CD4-positive, alpha-beta T cell (primary cell): ENCODE measurements around the gene CDV3. TPM values are rescaled to one million over a fixed set of nuclear protein-coding genes. Genes with fewer than 3 reads are reported as not detected.

Source experiments
- ATAC-seq: fragments of 200-7000 bp; cut with Tn5 transposase; one replicate; pipeline ENCODE4 v1.10.0; 2022; ENCODE audit warnings: mild to moderate bottlenecking; ENCODE audit not compliant: poor library complexity
- CTCF ChIA-PET: fragments of 350-600 bp; sonication (Branson Sonifier 250); formaldehyde crosslinking; loops from one replicate; lab custom pipeline; 2021; ENCODE audit warnings: antibody characterized with exemption, inconsistent platforms; lab: Charles Lee
- POLR2A ChIA-PET: fragments of 350-600 bp; sonication (Branson Sonifier 250); formaldehyde crosslinking; loops from one replicate; lab custom pipeline; 2021; ENCODE audit warnings: antibody characterized with exemption, inconsistent platforms; lab: Charles Lee
- DNase-seq, 14 experiments: peaks; one replicate each; pipeline ENCODE4 v3.0.0-alpha.2; 2013 to 2020; ENCODE audit warnings: mixed read lengths in 2 of 14
- H3K27ac ChIP-seq, 2 donors: one replicate each; pipeline versions ENCODE4 v1.5.1 to v1.7.0; 2013; ENCODE audit warnings: low read length in 2 of 2, low read depth in 1 of 2, mild to moderate bottlenecking in 1 of 2
- H3K27me3 ChIP-seq, 2 experiments: 1 replicate in 1 of 2; 2 replicates in 1 of 2; pipeline versions ENCODE4 v1.6.1 to v1.7.0; 2013; ENCODE audit warnings: low read length in 2 of 2, control low read depth in 1 of 2, mild to moderate bottlenecking in 1 of 2, moderate library complexity in 1 of 2; ENCODE audit not compliant: insufficient read depth in 2 of 2, control insufficient read depth in 1 of 2
- H3K36me3 ChIP-seq: one replicate; pipeline ENCODE4 v1.6.1; 2013; ENCODE audit warnings: low read length, control low read depth; ENCODE audit not compliant: insufficient read depth
- H3K4me1 ChIP-seq: one replicate; pipeline ENCODE4 v1.6.1; 2013; ENCODE audit warnings: low read length, control low read depth; ENCODE audit not compliant: insufficient read depth
- H3K4me3 ChIP-seq: one replicate; pipeline ENCODE4 v1.5.1; 2013; ENCODE audit warnings: mild to moderate bottlenecking, low read length, moderate library complexity
- H3K9me3 ChIP-seq, 2 experiments: 1 replicate in 1 of 2; 2 replicates in 1 of 2; pipeline versions ENCODE4 v1.6.1 to v1.7.0; 2013; ENCODE audit warnings: low read length in 2 of 2, mild to moderate bottlenecking in 2 of 2, control low read depth in 1 of 2, moderate library complexity in 1 of 2; ENCODE audit not compliant: control insufficient read depth in 1 of 2, insufficient read depth in 1 of 2
- H3K27ac Mint-ChIP-seq: one replicate; pipeline ENCODE4 v1.8.0; 2020; ENCODE audit warnings: mixed read lengths
- H3K27me3 Mint-ChIP-seq: one replicate; pipeline ENCODE4 v1.8.0; 2021; ENCODE audit warnings: mixed read lengths
- H3K36me3 Mint-ChIP-seq: one replicate; pipeline ENCODE4 v1.8.0; 2021; ENCODE audit warnings: low read depth, mixed read lengths
- H3K4me1 Mint-ChIP-seq: one replicate; pipeline ENCODE4 v1.8.0; 2021; ENCODE audit warnings: low read depth, mixed read lengths
- H3K4me3 Mint-ChIP-seq: one replicate; pipeline ENCODE4 v1.8.0; 2020; ENCODE audit warnings: mild to moderate bottlenecking, mixed read lengths
- H3K9me3 Mint-ChIP-seq: one replicate; pipeline ENCODE4 v1.8.0; 2020; ENCODE audit warnings: mixed read lengths
- intact Hi-C, 2 experiments: fragments of 100-400 bp; cut with DNase I in 1 of 2; cut with micrococcal nuclease in 1 of 2; formaldehyde crosslinking; loops; one replicate each; pipeline versions ENCODE4 v1.15.1 to v1.9.0; 2023 to 2025; cut with DNase I, micrococcal nuclease
- total RNA-seq, 174 experiments: library from RNA in 2 of 174; stranded (reverse) in 2 of 174; gene quantifications; one replicate each; pipeline ENCODE4 v1.2.3 and lab custom pipeline; 2021 to 2026
- TF ChIP-seq, protein P1 (sequence below): fragments of 200-600 bp; IDR thresholded peaks from one replicate; pipeline ENCODE4 v1.8.0; 2022; ENCODE audit warnings: antibody characterized with exemption, mild to moderate bottlenecking

CDV3 gene
- total RNA-seq, 2 experiments from 2014 or later = 206 to 228 TPM

DNA sequence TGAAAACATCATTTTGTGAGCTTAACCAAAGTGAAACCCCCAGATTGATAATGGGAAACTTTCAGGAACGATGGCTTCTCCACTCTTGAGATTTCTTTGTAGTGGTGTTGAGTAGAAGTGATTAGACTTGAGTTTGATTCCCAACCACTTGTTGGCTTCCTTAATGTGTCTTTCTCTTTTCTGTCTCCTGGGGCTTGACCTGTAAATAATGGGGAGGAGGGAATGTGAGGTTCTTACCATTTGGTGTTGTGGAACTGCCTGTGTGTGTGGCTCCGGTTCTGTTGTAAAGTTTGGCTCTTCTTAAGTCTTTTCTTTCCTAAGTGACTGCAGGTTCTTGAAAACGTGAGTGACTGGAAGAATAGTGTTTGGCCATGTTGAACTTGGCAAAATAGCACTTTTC is 2.7 kb downstream of the CDV3 start:
- H3K9me3 Mint-ChIP-seq = no peaks in the 10 kb centered on the region
- H3K4me3 ChIP-seq = peak overlapping the region; percentile 79
- no peaks in the 10 kb centered on the region for H3K27me3 ChIP-seq
- H3K4me3 Mint-ChIP-seq = peak overlapping the region; percentile 96
- intact Hi-C loops = loop anchor here (5.0 to 10.0 kb wide), 2 partner anchors 134 to 921 kb away; partner anchors contain the start of gene ACAD11 (in 1 of the 2)
- peaks cover 59% of the 10 kb centered on the region for H3K4me1 ChIP-seq
- no peak for DNase-seq
- peaks cover 70% of the 10 kb centered on the region for H3K36me3 Mint-ChIP-seq
- H3K27me3 Mint-ChIP-seq = no peaks in the 10 kb centered on the region
- peaks cover 68% of the 10 kb centered on the region for H3K4me1 Mint-ChIP-seq
- no peak for ATAC-seq
- TF ChIP-seq, protein P1, sequence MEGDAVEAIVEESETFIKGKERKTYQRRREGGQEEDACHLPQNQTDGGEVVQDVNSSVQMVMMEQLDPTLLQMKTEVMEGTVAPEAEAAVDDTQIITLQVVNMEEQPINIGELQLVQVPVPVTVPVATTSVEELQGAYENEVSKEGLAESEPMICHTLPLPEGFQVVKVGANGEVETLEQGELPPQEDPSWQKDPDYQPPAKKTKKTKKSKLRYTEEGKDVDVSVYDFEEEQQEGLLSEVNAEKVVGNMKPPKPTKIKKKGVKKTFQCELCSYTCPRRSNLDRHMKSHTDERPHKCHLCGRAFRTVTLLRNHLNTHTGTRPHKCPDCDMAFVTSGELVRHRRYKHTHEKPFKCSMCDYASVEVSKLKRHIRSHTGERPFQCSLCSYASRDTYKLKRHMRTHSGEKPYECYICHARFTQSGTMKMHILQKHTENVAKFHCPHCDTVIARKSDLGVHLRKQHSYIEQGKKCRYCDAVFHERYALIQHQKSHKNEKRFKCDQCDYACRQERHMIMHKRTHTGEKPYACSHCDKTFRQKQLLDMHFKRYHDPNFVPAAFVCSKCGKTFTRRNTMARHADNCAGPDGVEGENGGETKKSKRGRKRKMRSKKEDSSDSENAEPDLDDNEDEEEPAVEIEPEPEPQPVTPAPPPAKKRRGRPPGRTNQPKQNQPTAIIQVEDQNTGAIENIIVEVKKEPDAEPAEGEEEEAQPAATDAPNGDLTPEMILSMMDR = no peak
- no peak overlapping the region for H3K27ac ChIP-seq
- CTCF ChIA-PET = interaction anchor here (0.6 kb wide), 1 partner anchor 89 kb away, joined by 3 read pairs; no protein-coding TSS in a partner anchor
- H3K36me3 ChIP-seq = peaks cover 53% of the 10 kb centered on the region
- H3K9me3 ChIP-seq = no peaks in the 10 kb centered on the region
- H3K27ac Mint-ChIP-seq = peak overlapping the region; percentile 99
- POLR2A ChIA-PET = interaction anchor here (4.3 kb wide), 1 partner anchor 70 kb away, joined by 55 read pairs; no protein-coding TSS in a partner anchor

DNA sequence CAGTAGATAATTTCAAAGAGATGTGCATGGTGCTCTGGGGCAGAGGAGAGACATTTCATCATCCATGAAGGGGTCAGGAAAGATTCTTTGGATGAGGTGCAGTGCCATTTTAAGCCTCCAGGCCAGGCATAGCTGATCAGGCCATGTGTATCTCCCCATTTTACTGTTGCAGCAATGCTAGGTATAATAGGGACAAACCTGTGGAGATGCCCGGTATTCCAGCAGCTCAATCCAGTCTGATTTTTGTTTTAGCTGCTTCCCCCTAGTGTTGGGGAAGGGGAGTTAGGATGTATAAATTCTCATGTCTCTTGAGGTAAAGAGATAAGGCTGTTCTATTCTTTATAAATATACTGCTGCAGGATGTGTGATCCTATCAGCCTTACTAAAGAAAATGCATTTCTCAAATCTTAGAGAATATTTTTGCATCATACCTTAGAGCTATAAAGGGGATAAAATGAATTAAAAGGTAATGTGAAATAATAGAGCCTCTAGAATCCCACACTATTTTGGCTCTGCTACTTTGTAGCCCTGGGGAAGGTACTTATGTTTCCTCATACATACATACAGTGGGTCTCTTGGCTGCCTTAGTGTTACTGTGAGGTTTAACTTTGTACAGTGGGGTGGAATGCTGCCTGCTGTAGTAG is 5.2 kb downstream of the CDV3 start:
- Histone ChIP-seq H3K27me3 (no peaks in the 10 kb centered on the region), H3K36me3 (peaks cover 78% of the 10 kb centered on the region), H3K27ac (peak overlapping the region in 1 of 2 donors; percentile 19), H3K4me1 (peaks cover 54% of the 10 kb centered on the region), H3K9me3 (no peaks in the 10 kb centered on the region), H3K4me3 (no peak overlapping the region)
- intact Hi-C loops = loop anchor here (1.0 to 10.0 kb wide), 4 partner anchors 80 to 924 kb away; partner anchors contain the start of gene ACAD11 (in 1 of the 2)
- H3K4me1 Mint-ChIP-seq = peaks cover 74% of the 10 kb centered on the region
- H3K27ac Mint-ChIP-seq = peak overlapping the region; percentile 99
- ChIA-PET CTCF (interaction anchor here (1.0 to 1.4 kb wide), 4 partner anchors 11 to 91 kb away, joined by 3 read pairs; no protein-coding TSS in a partner anchor), POLR2A (interaction anchor here (0.8 to 2.3 kb wide), 7 partner anchors 9 to 852 kb away, joined by 3 to 17 read pairs (median 4); partner anchors contain the start of gene TOPBP1)
- no peak for ATAC-seq
- no peaks in the 10 kb centered on the region for H3K27me3 Mint-ChIP-seq
- H3K4me3 Mint-ChIP-seq = peak overlapping the region; percentile 82
- H3K9me3 Mint-ChIP-seq = no peaks in the 10 kb centered on the region
- H3K36me3 Mint-ChIP-seq = peaks cover 86% of the 10 kb centered on the region
- TF ChIP-seq, protein P1 = peak; percentile 71
- peak in 3 of 14 experiments; percentile 17 to 38 (median 26) for DNase-seq

DNA sequence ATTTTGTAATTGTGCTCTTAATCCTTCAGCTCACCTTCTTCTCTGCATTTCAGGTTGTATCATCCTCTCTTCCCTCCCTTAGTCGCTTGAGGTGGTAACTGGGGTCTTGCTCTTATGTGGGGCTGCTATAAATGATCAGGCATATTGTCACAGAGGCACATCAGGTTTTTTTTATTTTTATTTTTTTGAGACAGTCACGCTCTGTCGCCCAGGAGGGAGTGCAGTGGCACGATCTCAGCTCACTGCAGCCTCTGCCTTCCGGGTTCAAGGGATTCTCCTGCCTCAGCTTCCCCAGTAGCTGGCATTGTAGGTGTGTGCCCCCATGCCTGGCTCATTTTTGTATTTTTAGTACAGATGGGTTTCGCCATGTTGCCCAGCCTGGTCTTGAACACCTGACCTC is 9.9 kb downstream of the CDV3 start:
- Mint-ChIP-seq H3K4me3 (no peak overlapping the region), H3K9me3 (no peaks in the 10 kb centered on the region), H3K27me3 (no peaks in the 10 kb centered on the region), H3K36me3 (peaks cover 90% of the 10 kb centered on the region), H3K4me1 (peaks cover 41% of the 10 kb centered on the region), H3K27ac (peak overlapping the region; percentile 29)
- Histone ChIP-seq H3K4me3 (no peak overlapping the region), H3K27ac (no peak overlapping the region), H3K36me3 (peaks cover 94% of the 10 kb centered on the region), H3K4me1 (peaks cover 26% of the 10 kb centered on the region), H3K9me3 (no peaks in the 10 kb centered on the region), H3K27me3 (no peaks in the 10 kb centered on the region)
- TF ChIP-seq, protein P1 = no peak
- POLR2A ChIA-PET = interaction anchor here (1.4 kb wide), 1 partner anchor 10 kb away, joined by 3 read pairs; no protein-coding TSS in a partner anchor
- ATAC-seq = no peak
- CTCF ChIA-PET = no interaction called here
- intact Hi-C loops = no loop called here
- DNase-seq = no peak
